Activated CD4-positive, CD25-positive, alpha-beta regulatory T cell treated with anti-CD3 and anti-CD28 coated beads, Interleukin-2, amount 50 U/mL, for 24 hours (primary cell): ENCODE results near the gene LYPD6B.

ENCODE experiments used
- ATAC-seq, 2 donors: fragments of 150-1000 bp; cut with Tn5 transposase; one replicate each; pipeline ENCODE4 v1.10.0; 2021; ENCODE audit warnings: mild to moderate bottlenecking in 1 of 2, moderate library complexity in 1 of 2

Gene LYPD6B

DNA sequence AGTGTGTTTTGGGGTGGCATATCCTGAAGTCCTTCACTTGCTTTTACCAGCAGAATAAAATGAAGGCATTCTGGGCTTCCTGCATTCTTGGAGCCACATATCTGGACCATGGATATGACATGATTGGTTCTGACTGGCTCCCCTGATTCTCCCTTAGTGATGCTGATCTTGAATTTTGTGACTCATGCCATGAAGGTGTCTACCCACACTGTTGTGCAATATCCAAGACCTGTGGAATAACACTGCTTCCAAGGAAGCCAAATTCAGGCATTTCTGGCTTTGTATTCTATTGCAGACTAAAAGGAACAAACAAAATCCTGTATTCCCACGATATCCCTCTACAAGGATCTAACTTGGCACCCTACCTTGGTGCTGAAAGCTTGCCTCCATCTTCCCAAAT, 125.8 kb downstream of the LYPD6B start:
- no peak for ATAC-seq

DNA sequence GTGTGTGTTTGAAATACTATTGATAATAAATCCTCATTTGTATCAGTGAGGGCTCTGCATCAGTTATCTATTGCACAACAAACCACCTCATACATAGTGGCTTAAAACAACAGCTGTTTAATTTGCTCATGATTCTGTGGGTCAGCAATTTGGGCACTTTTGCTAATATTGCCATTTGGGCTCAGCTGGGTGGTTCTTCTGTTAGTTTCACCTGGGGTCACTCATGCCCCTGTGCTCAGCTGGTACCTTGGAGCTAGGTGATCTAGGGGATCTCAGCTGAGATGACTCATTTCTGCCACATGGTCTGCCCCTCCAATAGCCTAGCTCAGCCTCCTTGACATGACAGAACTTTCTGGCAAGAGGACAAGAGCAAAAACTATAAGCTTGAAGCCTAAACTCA, 126.3 kb downstream of the LYPD6B start:
- no peak for ATAC-seq

DNA sequence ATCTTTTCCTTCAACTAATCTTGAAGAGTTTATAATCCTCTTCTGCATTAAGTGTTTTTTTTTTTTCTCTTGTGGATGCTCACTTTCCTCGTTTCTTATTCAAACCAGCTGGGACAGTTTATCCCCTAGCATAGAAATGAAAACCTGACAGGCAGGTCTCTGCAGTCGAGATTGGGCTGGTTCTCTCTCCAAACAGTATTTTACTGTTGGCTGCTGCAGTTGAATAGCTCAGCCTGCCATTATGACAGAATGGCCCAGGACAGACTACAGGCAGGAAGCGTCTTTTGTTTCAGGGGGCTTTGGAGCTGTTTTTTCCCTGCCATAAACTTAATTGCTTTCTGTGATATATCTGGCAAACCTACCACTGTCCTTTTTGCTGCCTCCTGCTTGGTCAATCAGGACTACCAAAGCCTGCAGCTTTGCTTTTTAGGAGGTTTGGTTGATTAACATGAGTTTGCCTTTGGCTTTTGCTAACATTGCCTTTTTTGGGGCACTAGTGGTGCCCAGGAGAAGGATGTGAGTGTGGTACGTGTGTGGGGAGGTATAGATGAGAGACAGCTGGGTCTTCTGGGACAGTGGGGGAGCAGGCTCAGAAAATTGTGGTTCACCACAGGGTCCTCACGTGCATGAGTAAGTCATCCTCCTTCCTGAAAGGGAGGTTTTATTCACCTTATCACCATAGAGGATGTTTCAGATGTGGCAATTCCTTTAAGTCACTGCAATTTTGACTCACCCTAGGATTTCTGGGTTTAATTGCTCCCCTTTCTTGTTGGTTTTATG, 128.7 kb downstream of the LYPD6B start:
- peak in 1 of 2 donors; percentile 20 for ATAC-seq

GRCh38 chr2:149167941-149168340, 129.4 kb downstream of the LYPD6B start:
- ATAC-seq: no peak

DNA sequence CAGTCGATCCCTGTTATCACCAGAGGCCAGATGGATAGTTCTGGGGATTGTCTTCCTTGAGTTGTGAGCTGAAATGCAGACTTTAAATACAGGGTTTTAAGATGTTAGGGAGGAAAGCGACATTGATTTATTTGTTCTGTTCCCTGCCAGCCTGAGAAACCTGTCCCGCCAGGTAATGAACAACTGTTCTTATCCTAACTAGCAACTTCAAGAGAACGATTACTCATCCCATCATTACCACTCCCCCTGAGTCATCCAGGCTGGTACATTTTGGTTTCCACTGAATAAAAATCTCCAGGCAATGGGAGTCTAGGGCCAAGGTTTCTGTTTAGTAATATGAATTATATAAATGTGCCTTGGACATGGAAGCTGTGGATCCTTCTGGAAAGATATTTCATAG, 131.2 kb downstream of the LYPD6B start:
- no peak for ATAC-seq

- no peak for ATAC-seq
Measured at GRCh38 chr2:149170156-149170555, 131.7 kb downstream of the LYPD6B start.

DNA sequence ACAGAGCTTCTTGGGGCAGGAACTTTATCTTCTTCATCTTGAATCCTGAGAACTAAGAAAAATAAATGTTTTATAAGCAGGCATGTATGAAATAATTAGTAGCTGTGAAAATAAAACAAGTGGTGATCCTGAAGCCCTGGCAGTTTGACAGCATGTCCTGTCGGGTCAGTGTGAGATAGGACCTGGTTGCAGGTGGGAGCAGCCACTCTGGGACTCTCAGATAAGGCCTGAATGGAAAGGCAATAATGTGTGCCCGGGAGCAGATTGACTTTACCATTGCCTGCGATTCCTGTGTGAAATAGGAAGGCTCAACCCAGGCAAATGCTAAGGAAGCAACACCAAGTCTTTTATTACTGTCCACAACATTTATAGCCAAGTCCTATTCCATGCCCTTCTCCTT, 132.4 kb downstream of the LYPD6B start:
- ATAC-seq: no peak

DNA sequence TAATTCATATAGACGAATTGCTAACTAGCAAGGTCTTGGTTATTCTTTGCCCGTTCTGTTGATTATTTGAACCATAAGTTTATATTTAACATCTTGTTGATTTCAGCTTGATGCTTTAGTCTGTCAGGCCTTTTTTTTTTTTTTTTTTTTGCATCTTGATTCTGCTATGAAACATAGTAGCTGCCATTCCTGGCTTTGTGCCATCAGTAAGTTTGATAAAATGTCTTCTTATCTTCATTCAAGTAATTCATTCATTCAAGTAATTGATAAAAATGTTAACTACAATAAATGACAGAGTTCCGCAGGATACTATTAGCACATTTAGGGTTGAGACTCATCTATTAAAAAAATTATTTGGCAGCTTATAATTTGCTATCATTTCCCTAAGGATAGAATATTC, 134.7 kb downstream of the LYPD6B start:
- no peak for ATAC-seq

- no peak for ATAC-seq
Measured at GRCh38 chr2:149175956-149176355, 137.5 kb downstream of the LYPD6B start.

DNA sequence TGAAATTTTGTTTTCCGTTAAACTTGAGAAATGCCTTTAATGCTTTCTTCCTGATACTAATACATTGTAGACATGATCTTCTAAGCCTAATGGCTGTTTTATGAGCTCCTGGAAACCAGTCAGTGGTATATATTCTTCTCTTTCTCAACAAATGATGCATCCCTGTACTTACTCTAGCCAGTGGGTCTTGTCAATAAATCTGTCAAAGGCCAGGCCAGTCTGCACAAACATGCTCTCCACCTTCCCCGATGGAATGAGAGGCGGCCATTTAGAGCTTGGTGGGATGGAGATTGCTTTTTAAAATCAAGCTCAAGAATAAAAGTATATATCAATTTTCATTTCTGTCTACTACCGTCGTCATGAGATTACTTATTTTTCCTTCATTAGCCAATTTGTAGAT, 140.1 kb downstream of the LYPD6B start:
- no peak for ATAC-seq

DNA sequence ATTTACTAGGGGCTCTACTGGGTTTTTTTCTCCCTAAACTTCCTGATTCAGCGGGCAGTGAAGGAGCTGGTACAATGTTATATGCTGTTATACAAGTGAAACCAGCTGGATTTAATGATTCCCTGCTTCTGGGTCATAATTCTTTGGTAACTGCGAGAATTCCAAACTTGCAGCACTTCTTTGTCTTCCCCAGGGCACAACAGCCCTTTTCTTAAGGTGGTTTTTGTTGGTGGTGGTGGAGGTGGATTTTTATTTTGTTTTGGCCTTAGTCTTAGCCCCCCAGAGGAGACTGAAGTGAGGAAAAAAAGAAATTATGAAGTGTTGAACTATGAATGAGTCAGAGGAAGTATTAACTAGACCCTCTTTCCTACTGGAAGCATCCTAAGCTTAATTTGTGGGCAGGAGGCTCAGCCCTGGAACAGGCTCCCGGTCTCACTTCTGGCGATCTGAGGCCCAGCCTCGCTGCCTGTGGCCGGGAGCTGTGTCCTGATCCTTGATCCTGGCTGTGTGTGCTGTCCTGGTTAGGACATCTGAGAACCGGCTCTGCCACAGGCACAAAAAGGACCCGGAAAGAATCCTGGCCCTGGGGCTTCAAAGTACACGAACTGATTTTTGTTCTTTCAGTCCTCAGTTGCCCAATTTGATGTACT, 141.9 kb downstream of the LYPD6B start:
- no peak for ATAC-seq

DNA sequence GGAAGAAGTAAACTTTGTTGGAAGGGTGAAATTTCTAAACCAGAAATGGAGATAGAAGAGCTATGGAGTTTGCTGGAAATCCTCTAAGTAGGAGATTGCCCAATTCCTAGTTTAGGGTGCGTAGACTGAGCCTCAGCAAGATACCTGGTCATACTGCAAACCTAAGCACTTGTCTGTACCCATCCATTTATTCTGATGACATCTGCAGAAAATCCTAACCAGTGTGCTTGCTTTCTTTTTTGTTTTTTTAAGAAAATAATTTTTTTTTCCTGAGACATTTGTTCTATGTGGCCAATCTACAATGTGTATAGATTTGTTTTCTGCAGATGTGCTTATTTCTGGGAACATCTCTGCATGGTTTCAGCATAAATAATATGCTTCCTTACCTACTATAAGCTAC, 144.7 kb downstream of the LYPD6B start:
- ATAC-seq: no peak

GRCh38 chr2:149184991-149185390, 146.5 kb downstream of the LYPD6B start:
- no peak for ATAC-seq

GRCh38 chr2:149185942-149186490, 147.5 kb downstream of the LYPD6B start:
- no peak for ATAC-seq

- no peak for ATAC-seq
Measured at GRCh38 chr2:149187057-149187456, 148.6 kb downstream of the LYPD6B start.

- no peak for ATAC-seq
Measured at GRCh38 chr2:149188291-149188690, 149.8 kb downstream of the LYPD6B start.

- ATAC-seq: no peak
Measured at GRCh38 chr2:149189769-149190168, 151.3 kb downstream of the LYPD6B start.

GRCh38 chr2:149191915-149192314, 153.4 kb downstream of the LYPD6B start:
- no peak for ATAC-seq

DNA sequence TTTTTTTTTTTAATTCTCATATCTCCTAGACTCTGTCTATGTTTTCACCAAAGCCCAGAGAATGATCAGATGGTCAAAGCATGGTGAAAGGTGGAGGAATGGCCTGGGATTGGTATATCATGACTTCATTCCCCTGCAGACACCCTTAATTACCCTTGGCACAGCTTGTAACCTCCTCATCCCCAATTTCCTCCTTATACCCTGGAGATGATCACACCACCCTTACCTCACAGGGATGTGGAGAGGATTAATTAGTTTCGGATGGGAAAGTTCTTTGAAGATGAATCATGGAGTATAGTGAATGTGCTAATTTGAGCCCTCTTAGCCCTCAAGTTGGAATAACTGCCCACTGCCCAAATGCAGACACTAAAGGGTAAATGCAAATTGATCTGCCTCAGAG, 153.9 kb downstream of the LYPD6B start:
- ATAC-seq: no peak

- ATAC-seq: no peak
Measured at GRCh38 chr2:149200109-149200520, 161.6 kb downstream of the LYPD6B start.

DNA sequence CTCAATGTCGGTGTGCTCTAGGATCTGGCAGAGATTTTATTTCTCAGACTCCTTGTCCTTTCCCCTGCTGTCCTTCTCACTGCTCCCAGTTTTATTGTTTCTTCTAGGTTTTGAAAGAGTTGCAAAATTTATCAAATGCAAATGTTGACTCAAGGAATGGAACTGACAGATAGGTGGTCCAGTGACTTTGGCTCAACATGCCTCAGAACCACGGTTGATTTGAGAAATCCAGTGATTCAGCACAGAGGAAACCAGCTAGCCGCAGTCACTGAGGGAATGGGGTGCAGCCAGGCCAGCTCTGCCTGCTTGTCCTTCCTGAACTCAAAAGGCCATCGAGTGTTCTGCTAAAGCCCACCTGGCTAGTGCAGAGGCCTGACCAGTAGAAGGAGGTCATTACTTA, 166.2 kb downstream of the LYPD6B start:
- ATAC-seq: no peak

GRCh38 chr2:149205143-149205542, 166.6 kb downstream of the LYPD6B start:
- ATAC-seq: no peak

DNA sequence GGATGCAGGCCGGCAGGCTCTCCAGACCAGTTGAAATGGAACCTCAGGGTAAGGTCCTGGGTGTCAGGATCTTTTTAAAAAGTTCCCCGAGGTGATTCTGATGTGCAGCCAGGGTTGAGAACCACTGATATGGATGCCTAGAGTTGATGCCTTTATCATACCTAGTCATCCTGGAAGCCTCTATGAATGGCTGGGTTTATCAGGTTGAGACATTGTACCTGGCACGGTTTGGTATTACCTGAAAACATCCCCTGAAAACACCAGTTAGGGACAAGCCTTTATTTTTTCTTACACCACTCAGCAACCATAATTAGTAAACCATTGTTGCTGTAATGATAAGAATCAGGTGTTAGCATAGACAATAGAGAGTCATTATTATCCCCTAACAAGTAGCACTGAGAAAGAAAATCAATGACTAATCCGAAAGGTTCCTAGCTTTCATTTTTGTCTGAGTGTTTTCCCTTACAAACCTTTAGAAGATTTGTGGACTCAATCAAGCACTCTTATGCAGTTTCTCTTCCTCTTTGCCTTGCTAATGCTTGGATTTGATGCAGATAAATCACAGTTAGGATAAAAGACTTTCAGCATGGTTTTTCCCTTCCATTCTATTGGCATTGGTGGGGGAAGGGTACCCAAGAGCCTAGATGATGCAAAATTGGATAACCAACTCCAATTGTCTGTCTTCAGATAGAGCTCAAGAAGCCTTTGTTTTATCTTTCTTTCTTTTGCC, 175.4 kb downstream of the LYPD6B start:
- no peak for ATAC-seq

- no peak for ATAC-seq
Measured at GRCh38 chr2:149218497-149218896, 180.0 kb downstream of the LYPD6B start.
